Activated CD4-positive, alpha-beta T cell treated with anti-CD3 and anti-CD28 coated beads, Interleukin-2, amount 10 ng/mL, durations not matched to agents 24 days and 14 days (primary cell): ENCODE data around the gene PHF11. TPM values are rescaled to one million over a fixed set of nuclear protein-coding genes. Genes with fewer than 3 reads are reported as not detected.

ENCODE experiments used
- DNase-seq: peaks from one replicate; pipeline ENCODE4 v3.0.0; 2022
- H3K27ac Mint-ChIP-seq: one replicate; pipeline ENCODE4 v1.8.0; 2022; ENCODE audit warnings: mild to moderate bottlenecking, mixed read lengths
- H3K27me3 Mint-ChIP-seq: one replicate; pipeline ENCODE4 v1.8.0; 2022; ENCODE audit warnings: mixed read lengths
- H3K36me3 Mint-ChIP-seq: one replicate; pipeline ENCODE4 v1.8.0; 2022; ENCODE audit warnings: low read depth, mild to moderate bottlenecking, mixed read lengths
- H3K4me1 Mint-ChIP-seq: one replicate; pipeline ENCODE4 v1.8.0; 2021; ENCODE audit warnings: mixed read lengths
- H3K4me3 Mint-ChIP-seq: one replicate; pipeline ENCODE4 v1.8.0; 2022; ENCODE audit warnings: mild to moderate bottlenecking, moderate library complexity, mixed read lengths
- H3K9me3 Mint-ChIP-seq: one replicate; pipeline ENCODE4 v1.8.0; 2021; ENCODE audit warnings: mixed read lengths
- intact Hi-C: fragments of 100-400 bp; cut with micrococcal nuclease; formaldehyde crosslinking; loops from one replicate; pipeline ENCODE4 v1.15.1; 2023
- total RNA-seq: library from RNA; stranded (reverse); gene quantifications from 2 replicates; pipeline ENCODE4 v1.2.3, GENCODE V29; 2022

Gene PHF11
- total RNA-seq, 1 donor from 2014 or later: 60.8 TPM

- no peak overlapping the region for H3K4me3 Mint-ChIP-seq
- H3K27ac Mint-ChIP-seq: no peak overlapping the region
- no peaks in the 10 kb centered on the region for H3K9me3 Mint-ChIP-seq
- peaks cover 11% of the 10 kb centered on the region for H3K4me1 Mint-ChIP-seq
- intact Hi-C loops: no loop called here
- no peaks in the 10 kb centered on the region for H3K27me3 Mint-ChIP-seq
- no peak for DNase-seq
- H3K36me3 Mint-ChIP-seq: peaks cover 60% of the 10 kb centered on the region
Observed at GRCh38 chr13:49516467-49516866, 20.7 kb downstream of the PHF11 start.

DNA sequence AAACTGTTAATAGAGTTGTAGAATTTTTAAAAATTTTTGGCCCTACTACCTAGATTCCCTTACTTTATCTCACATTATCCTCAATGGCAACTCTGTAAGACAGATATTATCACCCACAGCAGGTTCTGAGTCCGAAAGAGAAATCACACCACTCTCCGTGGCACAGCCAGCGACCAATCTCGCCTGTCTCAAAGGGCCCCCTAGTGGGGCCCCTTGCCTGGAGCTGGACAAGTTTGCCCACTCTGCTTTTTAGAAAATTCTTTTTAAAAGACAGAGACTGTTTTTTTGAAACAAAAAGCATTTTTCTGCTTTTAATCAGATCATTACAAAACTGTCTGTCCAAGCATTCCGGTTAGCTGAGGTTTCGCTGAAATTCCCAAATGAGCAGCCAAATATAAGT, 21.7 kb downstream of the PHF11 start:
- intact Hi-C loops: no loop called here
- Mint-ChIP-seq H3K4me1 (peaks cover 8% of the 10 kb centered on the region), H3K27ac (no peak overlapping the region), H3K4me3 (no peak overlapping the region), H3K27me3 (no peaks in the 10 kb centered on the region), H3K36me3 (peaks cover 56% of the 10 kb centered on the region), H3K9me3 (no peaks in the 10 kb centered on the region)
- no peak for DNase-seq

- Mint-ChIP-seq H3K27me3 (no peaks in the 10 kb centered on the region), H3K27ac (no peak overlapping the region), H3K9me3 (no peaks in the 10 kb centered on the region), H3K4me3 (no peak overlapping the region), H3K36me3 (peaks cover 43% of the 10 kb centered on the region), H3K4me1 (no peaks in the 10 kb centered on the region)
- intact Hi-C loops: no loop called here
- no peak for DNase-seq
Observed at GRCh38 chr13:49521224-49521623, 25.5 kb downstream of the PHF11 start.

GRCh38 chr13:49524740-49525501, 29.2 kb downstream of the PHF11 start:
- no peak overlapping the region for H3K4me3 Mint-ChIP-seq

DNA sequence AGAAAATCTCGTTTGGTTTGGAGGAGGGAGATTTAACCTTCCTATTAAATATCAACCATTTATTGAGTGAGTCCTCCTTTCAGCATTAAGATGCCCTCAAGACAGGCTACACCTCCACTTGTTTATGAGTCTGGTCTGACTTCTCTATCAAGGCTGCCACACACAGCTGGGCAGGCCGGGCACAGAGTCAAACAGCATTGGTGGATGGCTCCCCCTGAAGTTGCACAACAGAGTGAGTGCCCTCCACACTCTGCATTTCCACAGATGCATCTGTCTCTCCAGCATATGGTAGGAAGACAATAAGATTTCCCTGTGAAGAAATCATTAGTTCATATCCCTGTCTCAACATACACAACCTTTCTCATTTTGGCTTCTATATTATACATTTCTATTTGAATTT, 31.4 kb downstream of the PHF11 start:
- no peak overlapping the region for H3K27ac Mint-ChIP-seq
- H3K36me3 Mint-ChIP-seq: peaks cover 59% of the 10 kb centered on the region
- peaks cover 4% of the 10 kb centered on the region for H3K4me1 Mint-ChIP-seq
- no peak for DNase-seq
- intact Hi-C loops: no loop called here
- no peaks in the 10 kb centered on the region for H3K9me3 Mint-ChIP-seq
- H3K27me3 Mint-ChIP-seq: no peaks in the 10 kb centered on the region
- no peak overlapping the region for H3K4me3 Mint-ChIP-seq

More at GRCh38 chr13:49524740-49525501, 29.2 kb downstream of the PHF11 start:
- Mint-ChIP-seq H3K36me3 (peaks cover 56% of the 10 kb centered on the region), H3K4me1 (no peaks in the 10 kb centered on the region), H3K27me3 (no peaks in the 10 kb centered on the region), H3K27ac (no peak overlapping the region), H3K9me3 (no peaks in the 10 kb centered on the region)
- no peak for DNase-seq
- intact Hi-C loops: no loop called here

DNA sequence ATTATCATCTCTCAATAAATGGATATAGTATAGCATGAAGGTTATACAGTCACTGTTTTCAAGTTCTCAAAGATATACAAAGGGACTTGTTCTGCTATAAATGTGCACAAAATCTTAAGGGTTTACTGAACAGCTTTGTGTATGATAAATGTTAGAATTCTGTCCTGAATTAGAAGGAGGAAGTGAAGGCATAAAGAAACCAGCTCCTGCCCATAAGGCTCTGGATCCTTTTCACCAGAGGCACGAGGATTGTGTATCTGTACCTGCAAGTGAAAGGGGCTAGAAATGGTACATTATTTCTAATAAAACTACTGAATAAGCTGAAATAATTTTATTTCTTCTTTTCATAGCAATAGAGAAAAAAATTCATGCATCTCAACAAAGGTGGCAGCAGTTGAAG, 32.4 kb downstream of the PHF11 start:
- intact Hi-C loops: no loop called here
- H3K9me3 Mint-ChIP-seq: no peaks in the 10 kb centered on the region
- H3K4me3 Mint-ChIP-seq: no peak overlapping the region
- no peak overlapping the region for H3K27ac Mint-ChIP-seq
- H3K27me3 Mint-ChIP-seq: no peaks in the 10 kb centered on the region
- H3K36me3 Mint-ChIP-seq: peaks cover 60% of the 10 kb centered on the region
- H3K4me1 Mint-ChIP-seq: peaks cover 11% of the 10 kb centered on the region
- no peak for DNase-seq

DNA sequence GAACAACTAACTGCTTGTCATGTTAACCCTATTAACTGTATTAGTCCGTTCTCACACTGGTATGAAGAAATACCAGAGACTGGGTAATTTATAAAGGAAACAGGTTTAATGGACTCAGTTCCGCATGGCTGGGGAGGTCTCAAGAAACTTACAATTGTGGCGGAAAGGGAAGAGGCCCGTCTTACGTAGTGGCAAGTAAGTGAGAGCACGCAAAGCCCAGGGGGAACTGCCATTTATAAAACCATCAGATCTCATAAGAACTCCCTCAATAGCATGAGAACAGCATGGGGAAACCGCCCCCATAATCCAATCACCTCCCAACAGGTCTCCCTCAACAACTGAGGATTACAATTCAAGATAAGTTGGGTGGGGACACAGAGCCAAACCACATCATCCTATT, 34.7 kb downstream of the PHF11 start:
- Mint-ChIP-seq H3K27ac (no peak overlapping the region), H3K9me3 (no peaks in the 10 kb centered on the region), H3K4me1 (peaks cover 11% of the 10 kb centered on the region), H3K4me3 (no peak overlapping the region), H3K27me3 (no peaks in the 10 kb centered on the region), H3K36me3 (peaks cover 57% of the 10 kb centered on the region)
- no peak for DNase-seq
- intact Hi-C loops: no loop called here

- H3K27ac Mint-ChIP-seq: no peak overlapping the region
- intact Hi-C loops: no loop called here
- H3K36me3 Mint-ChIP-seq: peaks cover 49% of the 10 kb centered on the region
- H3K4me3 Mint-ChIP-seq: no peak overlapping the region
- H3K4me1 Mint-ChIP-seq: peaks cover 11% of the 10 kb centered on the region
- no peak for DNase-seq
- no peaks in the 10 kb centered on the region for H3K9me3 Mint-ChIP-seq
- H3K27me3 Mint-ChIP-seq: no peaks in the 10 kb centered on the region
Observed at GRCh38 chr13:49532593-49532992, 36.8 kb downstream of the PHF11 start.

DNA sequence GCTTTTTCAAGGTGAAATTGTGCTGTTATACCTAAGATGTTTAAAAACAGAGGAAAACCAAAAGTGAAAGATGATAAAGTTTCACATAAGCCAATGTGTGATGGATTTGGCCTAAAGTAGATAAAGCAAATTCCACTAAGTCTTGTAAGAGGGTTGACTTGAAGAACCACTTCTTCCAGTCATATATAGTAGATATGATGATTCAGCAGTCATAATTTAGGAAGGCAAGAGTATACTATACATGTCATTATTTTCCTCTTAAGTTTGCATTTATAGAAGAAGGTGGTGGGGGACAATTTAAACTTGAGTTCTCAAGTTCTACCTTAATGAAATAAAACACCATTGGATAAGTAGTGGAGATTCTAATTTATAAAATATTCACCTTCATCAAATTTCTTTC, 37.3 kb downstream of the PHF11 start:
- Mint-ChIP-seq H3K27ac (no peak overlapping the region), H3K4me1 (peaks cover 11% of the 10 kb centered on the region), H3K4me3 (no peak overlapping the region), H3K27me3 (no peaks in the 10 kb centered on the region), H3K36me3 (peaks cover 50% of the 10 kb centered on the region), H3K9me3 (no peaks in the 10 kb centered on the region)
- no peak for DNase-seq
- intact Hi-C loops: no loop called here

- Mint-ChIP-seq H3K27ac (no peak overlapping the region), H3K27me3 (no peaks in the 10 kb centered on the region), H3K36me3 (peaks cover 42% of the 10 kb centered on the region), H3K9me3 (no peaks in the 10 kb centered on the region), H3K4me3 (no peak overlapping the region), H3K4me1 (peaks cover 11% of the 10 kb centered on the region)
- intact Hi-C loops: no loop called here
- no peak for DNase-seq
Observed at GRCh38 chr13:49533591-49534269, 38.0 kb downstream of the PHF11 start.

- no peak for DNase-seq
- Mint-ChIP-seq H3K4me3 (no peak overlapping the region), H3K9me3 (no peaks in the 10 kb centered on the region), H3K27ac (no peak overlapping the region), H3K4me1 (peaks cover 26% of the 10 kb centered on the region), H3K27me3 (no peaks in the 10 kb centered on the region), H3K36me3 (peaks cover 39% of the 10 kb centered on the region)
- intact Hi-C loops: no loop called here
Observed at GRCh38 chr13:49536144-49536873, 40.6 kb downstream of the PHF11 start.

- no peaks in the 10 kb centered on the region for H3K9me3 Mint-ChIP-seq
- no peak for DNase-seq
- intact Hi-C loops: no loop called here
- H3K4me1 Mint-ChIP-seq: peaks cover 18% of the 10 kb centered on the region
- no peak overlapping the region for H3K4me3 Mint-ChIP-seq
- H3K27me3 Mint-ChIP-seq: no peaks in the 10 kb centered on the region
- peaks cover 32% of the 10 kb centered on the region for H3K36me3 Mint-ChIP-seq
- no peak overlapping the region for H3K27ac Mint-ChIP-seq
Observed at GRCh38 chr13:49538404-49538803, 42.7 kb downstream of the PHF11 start.

- Mint-ChIP-seq H3K27me3 (no peaks in the 10 kb centered on the region), H3K4me3 (peak overlapping the region; percentile 72), H3K36me3 (peaks cover 30% of the 10 kb centered on the region), H3K9me3 (no peaks in the 10 kb centered on the region), H3K4me1 (peaks cover 18% of the 10 kb centered on the region), H3K27ac (peak overlapping the region; percentile 75)
- no peak for DNase-seq
- intact Hi-C loops: no loop called here
Observed at GRCh38 chr13:49539313-49539712, 43.6 kb downstream of the PHF11 start.

GRCh38 chr13:49539746-49540145, 44.0 kb downstream of the PHF11 start:
- Mint-ChIP-seq H3K27ac (peak overlapping the region; percentile 65), H3K27me3 (no peaks in the 10 kb centered on the region), H3K4me3 (peak overlapping the region; percentile 72), H3K9me3 (no peaks in the 10 kb centered on the region), H3K4me1 (peaks cover 18% of the 10 kb centered on the region), H3K36me3 (peaks cover 32% of the 10 kb centered on the region)
- DNase-seq: no peak
- intact Hi-C loops: loop anchor here (5.0 kb wide), 1 partner anchor 42 kb away; the partner anchor contains the start of gene PHF11
